Fibroblast of pulmonary artery (primary cell): ENCODE measurements around the gene EEF1AKMT3.

ENCODE experiments used
- DNase-seq: peaks from one replicate; pipeline ENCODE4 v3.0.0-alpha.2; 2010; ENCODE audit warnings: low read depth
- H3K4me3 ChIP-seq: replicated peaks from 2 replicates; pipeline ENCODE4 v1.5.1; 2011; ENCODE audit warnings: low read depth, mild to moderate bottlenecking, control low read depth, low read length, moderate library complexity
- TF ChIP-seq, protein P1 (sequence below): IDR thresholded peaks from 2 replicates; pipeline ENCODE4 v1.5.1; 2011; ENCODE audit warnings: mild to moderate bottlenecking, control low read depth, low read length, inconsistent platforms; ENCODE audit errors: missing control alignments

EEF1AKMT3 gene

DNA sequence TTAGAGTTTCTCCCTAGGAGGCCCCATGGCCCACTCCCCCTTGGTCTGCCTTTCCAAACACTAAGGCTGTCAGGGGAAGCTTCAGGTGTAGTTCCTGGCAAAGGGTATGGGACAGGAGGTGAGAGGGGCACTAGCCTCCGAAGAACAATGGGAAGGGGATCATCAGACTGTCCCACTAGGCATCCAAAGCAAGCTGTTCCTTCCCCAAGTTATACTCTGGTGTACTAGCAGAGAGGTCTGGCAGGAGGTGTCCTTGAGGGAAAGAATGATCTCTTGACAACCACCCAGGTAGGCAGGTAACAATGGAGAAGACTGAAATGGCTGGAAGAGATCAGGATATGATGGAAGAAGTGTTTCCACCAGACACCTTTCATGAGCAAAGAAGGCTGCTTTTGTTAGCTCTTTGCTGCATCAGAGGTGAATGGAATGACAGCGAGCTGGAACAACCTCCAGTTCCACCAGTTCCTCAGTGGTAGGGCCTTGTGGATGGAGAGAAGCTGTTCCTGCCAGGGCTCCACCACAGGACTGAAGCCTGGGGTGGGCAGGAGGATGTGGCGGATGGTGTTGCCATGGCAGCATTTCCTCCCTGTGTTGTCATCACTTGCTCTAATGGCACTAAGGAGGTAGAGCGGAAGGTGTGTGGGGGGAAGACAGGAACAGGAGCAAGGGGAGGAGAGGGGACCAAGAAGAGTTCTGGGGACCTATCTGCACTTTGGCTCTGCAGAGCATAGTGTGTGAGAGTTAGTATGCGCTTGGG lies 31.6 kb upstream of the EEF1AKMT3 start:
- DNase-seq, result no peak

DNA sequence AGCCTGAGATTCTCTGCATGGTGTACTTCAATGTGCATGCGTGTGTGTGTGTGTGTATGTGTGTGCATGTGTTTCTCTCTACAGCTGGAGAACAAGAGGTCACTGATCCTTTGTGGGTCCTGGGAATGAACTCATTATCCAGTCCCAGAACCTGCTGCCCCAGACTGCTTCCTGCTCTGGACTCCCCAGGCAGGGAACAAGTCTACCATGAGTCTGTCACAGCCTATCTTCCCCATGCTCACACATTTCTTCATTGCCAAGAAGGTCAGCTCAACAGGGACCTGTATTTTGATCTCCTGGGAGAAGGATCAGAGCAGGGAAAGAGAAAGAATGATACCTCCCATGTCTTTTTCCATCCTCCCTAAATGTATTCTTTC lies 31.0 kb upstream of the EEF1AKMT3 start:
- no peak for DNase-seq
- TF ChIP-seq, protein P1, sequence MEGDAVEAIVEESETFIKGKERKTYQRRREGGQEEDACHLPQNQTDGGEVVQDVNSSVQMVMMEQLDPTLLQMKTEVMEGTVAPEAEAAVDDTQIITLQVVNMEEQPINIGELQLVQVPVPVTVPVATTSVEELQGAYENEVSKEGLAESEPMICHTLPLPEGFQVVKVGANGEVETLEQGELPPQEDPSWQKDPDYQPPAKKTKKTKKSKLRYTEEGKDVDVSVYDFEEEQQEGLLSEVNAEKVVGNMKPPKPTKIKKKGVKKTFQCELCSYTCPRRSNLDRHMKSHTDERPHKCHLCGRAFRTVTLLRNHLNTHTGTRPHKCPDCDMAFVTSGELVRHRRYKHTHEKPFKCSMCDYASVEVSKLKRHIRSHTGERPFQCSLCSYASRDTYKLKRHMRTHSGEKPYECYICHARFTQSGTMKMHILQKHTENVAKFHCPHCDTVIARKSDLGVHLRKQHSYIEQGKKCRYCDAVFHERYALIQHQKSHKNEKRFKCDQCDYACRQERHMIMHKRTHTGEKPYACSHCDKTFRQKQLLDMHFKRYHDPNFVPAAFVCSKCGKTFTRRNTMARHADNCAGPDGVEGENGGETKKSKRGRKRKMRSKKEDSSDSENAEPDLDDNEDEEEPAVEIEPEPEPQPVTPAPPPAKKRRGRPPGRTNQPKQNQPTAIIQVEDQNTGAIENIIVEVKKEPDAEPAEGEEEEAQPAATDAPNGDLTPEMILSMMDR, result no peak
- H3K4me3 ChIP-seq, result no peak overlapping the region

More for the DNA sequence above, 31.6 kb upstream of the EEF1AKMT3 start:
- no peak overlapping the region for H3K4me3 ChIP-seq
- TF ChIP-seq, protein P1, result no peak

DNA sequence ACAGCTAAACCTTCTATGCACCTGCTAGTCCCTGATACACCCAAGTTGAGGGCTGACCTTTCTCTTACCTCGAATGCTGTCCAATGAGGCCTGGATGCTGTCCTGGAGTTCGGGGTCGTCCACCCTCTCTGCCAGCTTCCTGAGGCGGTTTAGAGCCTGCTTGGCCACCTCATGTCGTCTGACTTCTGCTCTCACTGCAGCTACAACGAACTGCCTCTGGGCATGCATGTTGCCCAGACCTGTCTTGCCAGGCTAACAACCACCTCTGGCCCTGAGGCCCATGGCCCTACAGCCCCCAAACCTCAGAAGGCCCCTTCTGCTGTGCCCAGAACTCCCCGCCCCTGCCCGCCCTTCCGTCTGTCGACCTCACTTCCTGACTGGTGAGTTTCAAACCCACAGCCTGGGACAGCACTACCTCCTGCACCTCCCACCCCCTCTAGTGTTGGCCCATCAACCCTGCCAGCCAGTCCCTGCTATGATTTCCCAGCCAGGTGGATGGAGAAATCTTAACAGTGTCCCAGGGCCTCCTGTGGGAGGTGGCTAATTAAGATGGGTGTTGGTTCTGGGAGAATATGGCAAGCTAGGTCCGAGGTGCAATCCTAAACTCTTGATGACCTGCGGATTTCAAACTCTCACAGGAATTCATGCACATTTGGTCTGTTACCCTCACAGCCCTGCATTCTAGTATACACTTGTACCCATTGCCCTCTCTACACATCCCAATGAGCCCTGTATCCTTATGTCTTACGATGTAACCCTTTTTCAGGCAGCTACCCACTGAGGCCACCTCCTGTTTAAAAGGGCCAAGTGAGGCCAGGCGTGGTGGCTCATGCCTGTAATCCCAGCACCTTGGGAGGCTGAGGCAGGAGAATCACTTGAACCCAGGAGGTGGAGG lies 30.3 kb upstream of the EEF1AKMT3 start:
- no peak overlapping the region for H3K4me3 ChIP-seq
- DNase-seq, result no peak
- TF ChIP-seq, protein P1, result no peak

DNA sequence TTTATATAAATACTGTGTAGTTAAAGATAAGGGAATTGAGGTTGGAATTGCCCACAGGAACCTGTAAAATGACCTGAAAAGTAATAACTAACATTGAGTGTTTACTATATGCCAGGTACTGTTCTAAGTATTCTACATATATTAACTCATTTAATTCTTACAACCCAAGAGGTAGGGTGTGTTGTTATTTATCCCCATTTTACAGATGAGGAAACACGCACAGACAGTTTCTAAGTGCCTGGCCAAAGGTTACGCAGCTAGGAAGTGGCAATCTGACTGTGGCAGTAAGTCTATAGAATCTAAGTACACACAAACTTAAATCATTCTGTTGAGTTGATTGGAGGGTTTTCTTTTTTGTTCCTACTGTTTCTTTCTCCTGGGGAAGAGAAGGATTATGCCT lies 28.6 kb upstream of the EEF1AKMT3 start:
- DNase-seq, result no peak
- TF ChIP-seq, protein P1, result no peak
- H3K4me3 ChIP-seq, result no peak overlapping the region

DNA sequence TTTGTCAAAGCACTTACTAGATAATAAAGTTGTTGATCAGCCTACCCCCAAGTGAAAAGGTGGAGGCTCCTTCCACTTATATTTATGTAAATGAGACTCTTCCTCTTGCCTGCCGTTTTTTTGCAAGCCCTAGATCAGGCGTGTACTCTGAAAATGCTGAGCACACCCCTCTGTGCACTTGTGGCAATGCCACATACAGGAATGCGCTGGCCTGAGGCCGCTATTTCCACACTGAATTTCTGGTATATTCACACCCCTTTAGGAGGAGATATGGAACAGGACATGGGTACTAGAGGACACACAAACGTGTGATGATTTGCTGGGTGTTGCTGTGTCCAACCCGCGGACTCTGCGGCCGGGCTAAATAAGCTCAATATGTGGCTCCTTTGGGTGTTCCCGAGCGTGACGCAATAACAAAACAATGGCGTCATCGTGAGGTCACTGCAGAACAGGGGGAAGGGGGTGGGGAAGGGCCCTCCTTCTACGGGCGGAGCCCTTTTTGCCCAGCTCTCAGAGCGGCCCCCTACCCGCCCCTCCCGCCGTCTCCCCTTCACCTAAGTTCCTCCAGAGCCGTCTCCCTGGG lies 28.1 kb upstream of the EEF1AKMT3 start:
- peak; percentile 91 for DNase-seq
- peak overlapping the region; percentile 99 for H3K4me3 ChIP-seq
- TF ChIP-seq, protein P1, result no peak

DNA sequence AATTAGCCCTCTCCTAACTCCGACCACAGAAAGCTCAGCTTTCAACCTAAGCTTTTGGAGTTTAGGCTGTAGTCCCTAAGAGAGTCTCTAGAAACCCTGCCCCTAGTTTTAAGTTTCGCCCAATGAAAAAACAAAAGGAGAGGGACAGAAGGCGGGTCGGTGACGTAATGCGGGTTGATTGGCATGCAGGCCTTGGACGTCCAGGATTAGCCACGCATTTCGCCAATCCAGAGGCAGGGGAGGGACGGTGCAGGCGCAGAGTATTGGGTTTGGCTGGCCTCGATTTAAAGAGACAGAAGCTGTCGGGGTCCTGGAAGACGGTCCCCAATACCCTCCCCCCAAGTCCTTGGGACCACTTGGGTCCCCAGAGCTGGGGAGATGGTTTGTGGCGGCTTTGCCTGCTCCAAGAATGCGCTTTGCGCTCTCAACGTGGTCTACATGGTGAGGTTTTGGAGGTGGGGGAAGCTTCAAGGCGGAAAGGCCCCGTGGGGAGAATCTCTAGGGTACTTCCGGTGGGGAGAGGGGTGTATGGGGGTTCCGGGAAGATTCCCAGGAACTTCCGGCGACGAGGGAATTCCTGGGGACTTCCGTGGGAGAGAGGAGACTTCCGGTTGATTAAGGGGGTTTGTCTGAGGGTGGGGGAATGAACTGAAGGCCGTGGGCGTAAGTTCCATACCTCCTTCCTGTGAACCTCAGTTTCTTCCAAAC lies 27.5 kb upstream of the EEF1AKMT3 start, which contains the start of gene TSPAN31:
TSPAN31 (plus strand) TSS at position 263 of the 708 bp plus-strand sequence; CDS start at position 379, 116 bp downstream.
- TF ChIP-seq, protein P1, result no peak
- H3K4me3 ChIP-seq, result peak within 1 kb of the TSS; percentile 99
- peak; percentile 99 for DNase-seq
